Loucy (cell line): ENCODE results near the gene CKAP4.

Experiments
- H2AFZ ChIP-seq: fragments of 200-600 bp; sonication (generic); 2 replicates; pipeline ENCODE4 v1.6.0; 2016; ENCODE audit warnings: antibody characterized with exemption, mild to moderate bottlenecking, low read length, moderate library complexity
- H3F3A ChIP-seq: fragments of 200-600 bp; 2 replicates; pipeline ENCODE4 v1.6.0; 2016; ENCODE audit warnings: antibody characterized with exemption, low read depth, mild to moderate bottlenecking
- H3K27me3 ChIP-seq: fragments of 200-600 bp; sonication (generic); 2 replicates; pipeline ENCODE4 v1.6.1; 2014; ENCODE audit warnings: low read length, mild to moderate bottlenecking; ENCODE audit not compliant: insufficient read depth, poor library complexity, severe bottlenecking
- H3K36me3 ChIP-seq: fragments of 200-600 bp; sonication (generic); 2 replicates; pipeline ENCODE4 v1.6.1; 2016; ENCODE audit warnings: low read length; ENCODE audit not compliant: insufficient read depth
- H3K4me1 ChIP-seq: fragments of 200-600 bp; sonication (generic); 2 replicates; pipeline ENCODE4 v1.5.1; 2014; ENCODE audit warnings: low read length, mild to moderate bottlenecking; ENCODE audit not compliant: insufficient read depth, poor library complexity, severe bottlenecking
- H3K4me2 ChIP-seq: fragments of 200-600 bp; sonication (generic); 2 replicates; pipeline ENCODE4 v1.6.0; 2014; ENCODE audit warnings: antibody characterized with exemption, low read length, low read depth, mild to moderate bottlenecking; ENCODE audit not compliant: poor library complexity, severe bottlenecking
- H3K4me3 ChIP-seq: fragments of 200-600 bp; sonication (generic); 2 replicates; pipeline ENCODE4 v1.5.1; 2014; ENCODE audit warnings: low read length, mild to moderate bottlenecking, mixed read lengths; ENCODE audit not compliant: poor library complexity, severe bottlenecking
- H3K79me2 ChIP-seq: fragments of 200-600 bp; sonication (generic); 2 replicates; pipeline ENCODE4 v1.6.1; 2014; ENCODE audit warnings: low read length; ENCODE audit not compliant: insufficient read depth
- H3K9ac ChIP-seq: fragments of 200-600 bp; sonication (generic); 2 replicates; pipeline ENCODE4 v1.6.0; 2014; ENCODE audit warnings: mild to moderate bottlenecking, low read depth, low read length, moderate library complexity; ENCODE audit not compliant: poor library complexity, severe bottlenecking
- H3K9me2 ChIP-seq: fragments of 200-600 bp; sonication (generic); replicated peaks from 2 replicates; pipeline ENCODE4 v1.6.1; 2016; ENCODE audit warnings: low read depth, low read length, mixed read lengths
- H3K9me3 ChIP-seq: fragments of 200-600 bp; sonication (generic); 2 replicates; pipeline ENCODE4 v1.6.1; 2014; ENCODE audit warnings: mild to moderate bottlenecking, antibody characterized with exemption, low read length, low read depth; ENCODE audit not compliant: insufficient read depth
- H4K20me1 ChIP-seq: fragments of 200-600 bp; sonication (generic); 2 replicates; pipeline ENCODE4 v1.6.0; 2014; ENCODE audit warnings: antibody characterized with exemption, low read length, mild to moderate bottlenecking; ENCODE audit not compliant: insufficient read depth, poor library complexity, severe bottlenecking
- CTCF ChIP-seq: fragments of 200-600 bp; sonication (generic); conservative IDR thresholded peaks from 2 replicates; pipeline ENCODE4 v1.5.1; 2014; ENCODE audit warnings: mild to moderate bottlenecking, antibody characterized with exemption, low read length
- EZH2phosphoT487 ChIP-seq: fragments of 200-600 bp; IDR thresholded peaks from 2 replicates; pipeline ENCODE4 v1.6.1; 2018; ENCODE audit warnings: antibody characterized with exemption, mild to moderate bottlenecking, moderate library complexity, borderline replicate concordance

CKAP4 gene

GRCh38 chr12:106192659-106193393 lies 55.0 kb downstream of the CKAP4 start:
- Histone ChIP-seq H3K9me2 (no peaks in the 10 kb centered on the region; the same call in 1 of the 2 replicates), H3K9ac (no peak overlapping the region), H3F3A (no peaks in the 10 kb centered on the region), H3K27me3 (no peaks in the 10 kb centered on the region), H3K4me1 (no peaks in the 10 kb centered on the region), H3K36me3 (no peaks in the 10 kb centered on the region), H4K20me1 (no peaks in the 10 kb centered on the region), H2AFZ (no peak overlapping the region), H3K9me3 (no peaks in the 10 kb centered on the region), H3K4me2 (no peak overlapping the region), H3K79me2 (no peaks in the 10 kb centered on the region), H3K4me3 (no peak overlapping the region)
- TF ChIP-seq EZH2phosphoT487 (no peak), CTCF (no peak)

- Histone ChIP-seq H3F3A (no peaks in the 10 kb centered on the region), H3K4me2 (no peak overlapping the region), H4K20me1 (no peaks in the 10 kb centered on the region), H3K79me2 (no peaks in the 10 kb centered on the region), H3K36me3 (no peaks in the 10 kb centered on the region), H3K4me3 (no peak overlapping the region), H3K4me1 (no peaks in the 10 kb centered on the region), H3K9ac (no peak overlapping the region), H3K9me3 (no peaks in the 10 kb centered on the region), H3K27me3 (no peaks in the 10 kb centered on the region), H3K9me2 (no peaks in the 10 kb centered on the region; the same call in 1 of the 2 replicates), H2AFZ (no peak overlapping the region)
- no peak for TF ChIP-seq CTCF
- no peak for TF ChIP-seq EZH2phosphoT487
These were observed 57.2 kb downstream of the CKAP4 start for GRCh38 chr12:106190581-106190980.

GRCh38 chr12:106189341-106189740 lies 58.5 kb downstream of the CKAP4 start:
- Histone ChIP-seq H4K20me1 (no peaks in the 10 kb centered on the region), H3F3A (no peaks in the 10 kb centered on the region), H3K9me2 (no peaks in the 10 kb centered on the region; the same call in 1 of the 2 replicates), H3K4me3 (no peak overlapping the region), H3K4me2 (no peak overlapping the region), H3K27me3 (no peaks in the 10 kb centered on the region), H3K36me3 (no peaks in the 10 kb centered on the region), H2AFZ (no peak overlapping the region), H3K9ac (no peak overlapping the region), H3K9me3 (no peaks in the 10 kb centered on the region), H3K79me2 (no peaks in the 10 kb centered on the region), H3K4me1 (no peaks in the 10 kb centered on the region)
- no peak for TF ChIP-seq EZH2phosphoT487
- no peak for TF ChIP-seq CTCF
